Adrenal gland (tissue), 5 donors: ENCODE results near the gene PHACTR3.

Experiments used
- CTCF ChIP-seq, 6 experiments: fragments of 450-650 bp in 4 of 6; fragments of 200-600 bp in 2 of 6; sonication (generic) in 1 of 6; IDR thresholded peaks; 1 replicate in 5 of 6; 2 replicates in 1 of 6; pipeline versions ENCODE4 v1.5.1 to v1.8.0; 2016 to 2021; ENCODE audit warnings: antibody characterized with exemption in 6 of 6, mild to moderate bottlenecking in 2 of 6, moderate library complexity in 1 of 6
- POLR2A ChIP-seq, 2 donors: fragments of 450-650 bp; IDR thresholded peaks; one replicate each; pipeline ENCODE4 v1.6.1; 2017; ENCODE audit warnings: antibody characterized with exemption in 2 of 2, mild to moderate bottlenecking in 2 of 2, moderate library complexity in 1 of 2
- donor health status: DM: no; HTN: no; CAD: no.

- TF ChIP-seq CTCF (IDR thresholded peaks at IDR 0.05) (no peak), POLR2A (IDR thresholded peaks at IDR 0.05) (no peak)
Measured at GRCh38 chr20:59668926-59669850, 64.8 kb downstream of the PHACTR3 start.
